HCT116 (cell line): ENCODE data around the gene IRF3.

Source experiments
- CBX3 ChIP-seq: IDR thresholded peaks from 2 replicates; pipeline ENCODE4 v1.6.1; 2012; ENCODE audit warnings: low read depth
- ELF1 ChIP-seq: IDR thresholded peaks from 2 replicates; pipeline ENCODE4 v1.6.1; 2012; ENCODE audit warnings: low read depth, borderline replicate concordance
- EZH2 ChIP-seq: fragments of 200-600 bp; sonication (generic); IDR thresholded peaks from 2 replicates; pipeline ENCODE4 v1.6.1; 2017; ENCODE audit warnings: antibody characterized with exemption, mixed run types
- EZH2phosphoT487 ChIP-seq: fragments of 200-600 bp; IDR thresholded peaks from 2 replicates; pipeline ENCODE4 v1.6.1; 2018; ENCODE audit warnings: antibody characterized with exemption, borderline replicate concordance
- POLR2A ChIP-seq: IDR thresholded peaks from 2 replicates; pipeline ENCODE4 v1.7.0; 2011; ENCODE audit warnings: borderline replicate concordance; ENCODE audit not compliant: insufficient read depth, insufficient read length; ENCODE audit errors: extremely low read depth
- POLR2AphosphoS5 ChIP-seq: IDR thresholded peaks from 2 replicates; pipeline ENCODE4 v1.6.1; 2011; ENCODE audit warnings: mild to moderate bottlenecking, low read depth, low read length, moderate library complexity
- YY1 ChIP-seq: IDR thresholded peaks from 2 replicates; pipeline ENCODE4 v1.6.1; 2011; ENCODE audit warnings: low read length, low read depth, moderate library complexity, mild to moderate bottlenecking; ENCODE audit not compliant: insufficient replicate concordance; ENCODE audit errors: extremely low read depth
- ZNF274 ChIP-seq: fragments of 200-500 bp; sonication (Bioruptor generic); IDR thresholded peaks from 2 replicates; pipeline ENCODE4 v1.6.1; 2014; ENCODE audit warnings: mild to moderate bottlenecking, low read depth, low read length, inconsistent platforms
- TF ChIP-seq, protein P1 (sequence below), 3 experiments: fragments of 200-600 bp in 1 of 3; sonication (generic) in 1 of 3; IDR thresholded peaks in 2 of 3; conservative IDR thresholded peaks in 1 of 3; 2 replicates each; pipeline ENCODE4 v1.5.1; 2012 to 2017; ENCODE audit warnings: low read depth in 2 of 3, low read length in 2 of 3, antibody characterized with exemption in 1 of 3, borderline replicate concordance in 1 of 3, control low read depth in 1 of 3, mild to moderate bottlenecking in 1 of 3, mixed read lengths in 1 of 3, mixed run types in 1 of 3, moderate library complexity in 1 of 3; ENCODE audit not compliant: insufficient read depth in 1 of 3
- TF ChIP-seq, protein P2 (sequence below): IDR thresholded peaks from 2 replicates; pipeline ENCODE4 v1.6.1; 2012; ENCODE audit warnings: low read depth

DNA sequence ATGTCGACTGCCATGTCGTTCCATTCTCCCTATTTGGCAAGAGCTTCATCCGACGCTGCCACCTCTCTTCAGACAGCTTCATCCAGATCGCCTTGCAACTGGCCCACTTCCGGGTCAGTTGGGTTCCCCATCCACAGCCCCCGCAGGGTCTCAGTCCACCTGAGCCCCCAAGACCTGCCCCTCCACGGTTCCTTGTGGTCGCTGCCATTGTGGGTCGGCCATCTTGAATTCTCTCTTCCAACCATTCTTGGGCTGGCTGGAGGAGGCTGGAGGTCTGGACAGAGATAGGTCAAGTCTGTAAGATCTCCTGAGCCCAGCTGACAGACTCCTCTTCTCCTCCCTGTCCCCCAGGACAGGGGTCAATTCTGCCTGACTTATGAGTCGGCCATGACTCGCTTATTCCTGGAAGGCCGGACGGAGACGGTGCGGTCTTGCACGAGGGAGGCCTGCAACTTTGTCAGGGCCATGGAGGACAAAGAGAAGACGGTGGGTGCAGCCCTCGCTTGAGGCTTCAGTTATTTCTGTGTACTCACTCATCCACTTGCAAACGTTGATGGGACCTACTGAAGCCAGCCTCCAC lies 44.8 kb upstream of the IRF3 start:
- TF ChIP-seq, protein P1, sequence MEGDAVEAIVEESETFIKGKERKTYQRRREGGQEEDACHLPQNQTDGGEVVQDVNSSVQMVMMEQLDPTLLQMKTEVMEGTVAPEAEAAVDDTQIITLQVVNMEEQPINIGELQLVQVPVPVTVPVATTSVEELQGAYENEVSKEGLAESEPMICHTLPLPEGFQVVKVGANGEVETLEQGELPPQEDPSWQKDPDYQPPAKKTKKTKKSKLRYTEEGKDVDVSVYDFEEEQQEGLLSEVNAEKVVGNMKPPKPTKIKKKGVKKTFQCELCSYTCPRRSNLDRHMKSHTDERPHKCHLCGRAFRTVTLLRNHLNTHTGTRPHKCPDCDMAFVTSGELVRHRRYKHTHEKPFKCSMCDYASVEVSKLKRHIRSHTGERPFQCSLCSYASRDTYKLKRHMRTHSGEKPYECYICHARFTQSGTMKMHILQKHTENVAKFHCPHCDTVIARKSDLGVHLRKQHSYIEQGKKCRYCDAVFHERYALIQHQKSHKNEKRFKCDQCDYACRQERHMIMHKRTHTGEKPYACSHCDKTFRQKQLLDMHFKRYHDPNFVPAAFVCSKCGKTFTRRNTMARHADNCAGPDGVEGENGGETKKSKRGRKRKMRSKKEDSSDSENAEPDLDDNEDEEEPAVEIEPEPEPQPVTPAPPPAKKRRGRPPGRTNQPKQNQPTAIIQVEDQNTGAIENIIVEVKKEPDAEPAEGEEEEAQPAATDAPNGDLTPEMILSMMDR (IDR thresholded peaks at IDR 0.05 in 2 of 3, conservative IDR thresholded peaks at IDR 0.05 in 1 of 3; ENCODE audit: borderline replicate concordance in 1 of 3, insufficient read depth in 1 of 3, low read depth in 2 of 3, low read length in 2 of 3), result no peak
- TF ChIP-seq POLR2A (no peak), EZH2 (no peak), EZH2phosphoT487 (no peak), ELF1 (no peak), CBX3 (no peak), POLR2AphosphoS5 (no peak), ZNF274 (no peak), YY1 (no peak)
- TF ChIP-seq, protein P2, sequence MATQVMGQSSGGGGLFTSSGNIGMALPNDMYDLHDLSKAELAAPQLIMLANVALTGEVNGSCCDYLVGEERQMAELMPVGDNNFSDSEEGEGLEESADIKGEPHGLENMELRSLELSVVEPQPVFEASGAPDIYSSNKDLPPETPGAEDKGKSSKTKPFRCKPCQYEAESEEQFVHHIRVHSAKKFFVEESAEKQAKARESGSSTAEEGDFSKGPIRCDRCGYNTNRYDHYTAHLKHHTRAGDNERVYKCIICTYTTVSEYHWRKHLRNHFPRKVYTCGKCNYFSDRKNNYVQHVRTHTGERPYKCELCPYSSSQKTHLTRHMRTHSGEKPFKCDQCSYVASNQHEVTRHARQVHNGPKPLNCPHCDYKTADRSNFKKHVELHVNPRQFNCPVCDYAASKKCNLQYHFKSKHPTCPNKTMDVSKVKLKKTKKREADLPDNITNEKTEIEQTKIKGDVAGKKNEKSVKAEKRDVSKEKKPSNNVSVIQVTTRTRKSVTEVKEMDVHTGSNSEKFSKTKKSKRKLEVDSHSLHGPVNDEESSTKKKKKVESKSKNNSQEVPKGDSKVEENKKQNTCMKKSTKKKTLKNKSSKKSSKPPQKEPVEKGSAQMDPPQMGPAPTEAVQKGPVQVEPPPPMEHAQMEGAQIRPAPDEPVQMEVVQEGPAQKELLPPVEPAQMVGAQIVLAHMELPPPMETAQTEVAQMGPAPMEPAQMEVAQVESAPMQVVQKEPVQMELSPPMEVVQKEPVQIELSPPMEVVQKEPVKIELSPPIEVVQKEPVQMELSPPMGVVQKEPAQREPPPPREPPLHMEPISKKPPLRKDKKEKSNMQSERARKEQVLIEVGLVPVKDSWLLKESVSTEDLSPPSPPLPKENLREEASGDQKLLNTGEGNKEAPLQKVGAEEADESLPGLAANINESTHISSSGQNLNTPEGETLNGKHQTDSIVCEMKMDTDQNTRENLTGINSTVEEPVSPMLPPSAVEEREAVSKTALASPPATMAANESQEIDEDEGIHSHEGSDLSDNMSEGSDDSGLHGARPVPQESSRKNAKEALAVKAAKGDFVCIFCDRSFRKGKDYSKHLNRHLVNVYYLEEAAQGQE, result no peak
